ENCODE data around the gene CWC25.

DNA sequence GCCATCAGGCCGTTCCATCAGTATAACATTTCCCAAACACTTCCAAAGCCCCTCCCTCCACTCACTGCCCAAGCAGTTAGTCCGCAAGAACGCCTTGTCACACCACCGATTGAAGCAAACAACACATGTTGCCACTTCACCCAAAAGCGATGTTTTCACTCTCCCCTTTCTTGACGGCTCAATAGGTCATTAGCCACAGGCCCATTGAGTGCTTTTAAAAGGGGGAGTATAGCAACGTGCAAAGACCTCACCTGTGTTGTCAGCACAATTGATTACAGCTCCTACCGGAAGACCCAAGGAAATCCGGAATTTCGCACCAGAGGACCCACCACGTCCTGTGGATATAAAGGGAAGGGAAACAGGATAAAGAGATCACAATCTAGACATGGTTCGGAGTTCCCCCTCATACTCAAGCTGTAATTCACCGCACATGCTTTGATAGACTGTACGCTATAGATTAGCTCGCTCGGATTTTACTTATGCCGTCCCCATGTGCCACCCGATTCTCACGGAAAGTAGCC is 27.7 kb upstream of the CWC25 start:
- TF ChIP-seq ZKSCAN8 (CRISPR knock-in tag; IDR thresholded peaks at IDR 0.05; ENCODE audit: borderline replicate concordance) (no peak), ESRRA (CRISPR knock-in tag; IDR thresholded peaks at IDR 0.05; ENCODE audit: low read depth) (no peak)

Measured in HepG2 (cell line).